HEK293T (cell line): Measurements from ENCODE around the gene ICOSLG.
"Not testable (repeated sequence)": the region's sequence is repeated elsewhere in the genome, so short reads cannot be mapped to it uniquely, and the experiment has no call there.

ENCODE experiments used
- CTCF ChIA-PET: fragments of 350-600 bp; formaldehyde crosslinking; extraction: SDS; loops from one replicate; lab custom pipeline; 2021; ENCODE audit warnings: antibody characterized with exemption, inconsistent platforms; lab: Yijun Ruan, JAX
- POLR2A ChIA-PET: fragments of 350-600 bp; formaldehyde crosslinking; extraction: SDS; loops from one replicate; lab custom pipeline; 2020; ENCODE audit warnings: antibody characterized with exemption, inconsistent platforms; lab: Yijun Ruan, JAX
- DNase-seq: peaks from one replicate; pipeline ENCODE4 v3.0.0; 2012; ENCODE audit warnings: mixed read lengths; ENCODE audit errors: extremely low spot score
- BHLHE40 ChIP-seq: fragments of 450-650 bp; IDR thresholded peaks from 2 replicates; pipeline ENCODE4 v1.6.1; 2016; ENCODE audit warnings: mild to moderate bottlenecking, moderate library complexity, borderline replicate concordance
- ELF4 ChIP-seq: fragments of 450-650 bp; IDR thresholded peaks from 2 replicates; pipeline ENCODE4 v1.6.1; 2017; ENCODE audit warnings: antibody characterized with exemption
- FOXA1 ChIP-seq: fragments of 450-650 bp; IDR thresholded peaks from 2 replicates; pipeline ENCODE4 v1.6.1; 2016; ENCODE audit warnings: mild to moderate bottlenecking
- FOXK2 ChIP-seq: fragments of 450-650 bp; IDR thresholded peaks from 2 replicates; pipeline ENCODE4 v1.6.1; 2016; ENCODE audit warnings: mild to moderate bottlenecking
- FOXM1 ChIP-seq: fragments of 450-650 bp; IDR thresholded peaks from 2 replicates; pipeline ENCODE4 v1.6.1; 2017; ENCODE audit warnings: mild to moderate bottlenecking, borderline replicate concordance
- HDGF ChIP-seq: fragments of 450-650 bp; IDR thresholded peaks from 2 replicates; pipeline ENCODE4 v1.6.1; 2017; ENCODE audit warnings: antibody characterized with exemption, borderline replicate concordance
- L3MBTL2 ChIP-seq: fragments of 450-650 bp; conservative IDR thresholded peaks from 2 replicates; pipeline ENCODE4 v1.6.1; 2016; ENCODE audit warnings: mild to moderate bottlenecking
- LEF1 ChIP-seq: fragments of 450-650 bp; IDR thresholded peaks from 2 replicates; pipeline ENCODE4 v1.6.1; 2017; ENCODE audit warnings: mild to moderate bottlenecking, borderline replicate concordance
- NFRKB ChIP-seq: fragments of 450-650 bp; IDR thresholded peaks from 2 replicates; pipeline ENCODE4 v1.6.1; 2016; ENCODE audit warnings: mild to moderate bottlenecking, moderate library complexity
- SUZ12 ChIP-seq: fragments of 450-650 bp; IDR thresholded peaks from 2 replicates; pipeline ENCODE4 v1.6.1; 2016; ENCODE audit warnings: mild to moderate bottlenecking
- TARDBP ChIP-seq: fragments of 450-650 bp; IDR thresholded peaks from 2 replicates; pipeline ENCODE4 v1.6.1; 2016
- ZNF384 ChIP-seq: fragments of 450-650 bp; IDR thresholded peaks from 2 replicates; pipeline ENCODE4 v1.6.1; 2016
- TF ChIP-seq, protein P1 (sequence below): fragments of 450-650 bp; IDR thresholded peaks from 2 replicates; pipeline ENCODE4 v1.6.1; 2016

Gene ICOSLG

DNA sequence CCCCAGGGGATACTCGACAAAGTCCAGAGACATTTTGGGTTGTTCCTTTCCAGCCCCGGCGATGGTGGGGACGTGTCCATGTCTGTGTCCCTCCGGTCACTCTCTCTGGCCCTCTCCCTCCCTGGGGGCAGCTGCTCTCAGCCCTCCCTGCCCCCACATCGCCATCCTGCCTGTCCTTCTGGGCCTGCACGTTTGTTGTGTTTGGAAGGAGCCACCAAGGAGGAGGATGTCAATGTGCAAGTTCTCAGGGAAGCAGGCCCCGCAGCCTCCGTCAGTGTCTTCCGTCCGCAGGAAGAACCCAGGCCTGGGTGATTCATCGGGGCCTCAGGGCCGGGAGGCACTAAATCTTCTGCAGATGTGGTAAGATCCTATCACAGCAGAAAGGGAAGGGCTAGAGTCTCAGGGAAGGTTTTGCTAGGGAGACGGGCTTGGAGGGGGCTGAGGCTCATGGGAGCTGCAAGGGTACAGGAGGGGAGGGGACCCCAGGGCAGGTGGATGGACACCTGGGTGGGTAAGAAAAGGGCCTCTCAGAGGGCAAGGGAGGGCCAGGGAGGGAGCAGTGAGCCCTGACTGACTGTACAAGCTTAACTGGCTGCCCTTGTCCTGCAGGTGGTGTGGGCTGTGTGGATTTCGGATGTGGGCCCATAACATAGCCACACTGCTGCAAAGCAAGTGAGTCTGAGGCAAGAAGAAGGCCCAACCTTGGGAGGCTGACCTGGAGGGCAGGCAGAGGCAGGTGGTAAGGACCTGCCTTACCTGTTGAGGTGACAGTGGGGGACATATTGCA is 32.7 kb downstream of the ICOSLG start:
- CTCF ChIA-PET, POLR2A ChIA-PET, DNase-seq: not testable (repeated sequence)

DNA sequence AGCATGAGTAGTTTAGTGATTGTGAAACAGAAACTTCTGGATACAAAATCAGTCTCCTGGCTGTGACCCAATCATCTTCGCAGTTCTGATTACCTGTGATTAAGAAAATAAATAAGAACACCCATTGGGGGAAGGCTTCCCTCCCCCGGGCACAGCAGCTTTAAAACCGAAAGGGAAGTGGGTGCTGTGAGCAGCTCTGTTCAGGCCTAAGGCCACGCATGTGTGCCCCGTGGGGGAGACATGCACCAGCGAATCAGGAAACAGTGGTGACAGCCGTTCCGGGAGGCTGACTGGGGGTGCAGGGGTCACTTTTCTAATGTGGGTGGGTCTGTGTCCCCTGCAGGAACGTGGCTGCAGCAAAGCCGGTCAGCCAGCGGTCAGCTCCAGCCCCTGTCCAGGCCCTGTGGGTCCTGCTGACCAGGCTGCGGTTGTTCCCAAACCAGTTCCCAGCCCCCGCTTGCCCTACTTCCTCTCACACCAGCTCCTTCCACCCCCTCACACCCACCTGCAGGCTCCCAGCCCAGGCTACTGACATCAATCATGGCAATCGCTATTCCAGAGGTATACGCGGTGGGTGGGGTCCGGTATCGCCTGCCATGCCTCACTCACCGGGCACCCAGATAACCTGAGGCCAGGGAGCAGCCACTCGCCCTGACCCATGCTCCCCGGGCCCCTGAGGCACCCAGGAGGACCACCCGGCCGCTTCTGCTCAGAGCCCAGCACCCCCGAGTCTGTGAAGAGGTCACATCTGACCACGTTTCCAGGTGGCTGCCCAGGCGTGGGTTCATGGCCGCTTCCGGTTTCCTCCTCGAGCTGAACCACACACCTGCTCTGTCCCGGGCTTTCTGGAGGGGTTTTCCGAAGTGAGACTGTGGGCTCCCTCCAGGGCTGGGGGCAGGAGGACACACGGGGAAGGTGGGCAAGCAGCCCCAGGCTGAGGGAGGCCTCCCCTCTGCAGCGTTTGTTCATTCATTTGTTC is 33.8 kb downstream of the ICOSLG start:
- POLR2A ChIA-PET, CTCF ChIA-PET, DNase-seq: not testable (repeated sequence)

DNA sequence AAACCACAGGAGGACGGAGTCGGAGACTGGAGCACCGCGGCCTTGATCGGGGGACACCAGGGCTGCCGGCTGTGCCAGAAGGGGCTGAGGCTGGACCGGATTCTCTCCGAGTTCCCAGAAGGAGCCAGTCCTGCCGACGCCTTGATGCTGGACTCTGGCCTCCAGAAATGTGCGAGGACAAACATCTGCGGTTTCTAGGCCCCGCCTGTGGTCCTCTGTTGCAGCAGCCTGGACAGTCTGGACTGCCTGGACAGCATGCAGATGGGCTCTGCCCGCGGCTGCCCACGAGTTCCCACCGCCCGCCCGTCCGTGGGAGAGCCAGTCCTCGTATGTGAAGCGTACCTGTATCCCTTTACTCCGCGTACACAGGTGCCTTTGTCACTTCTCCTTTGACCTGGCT is 34.6 kb downstream of the ICOSLG start:
- POLR2A ChIA-PET, DNase-seq, CTCF ChIA-PET: not testable (repeated sequence)

DNA sequence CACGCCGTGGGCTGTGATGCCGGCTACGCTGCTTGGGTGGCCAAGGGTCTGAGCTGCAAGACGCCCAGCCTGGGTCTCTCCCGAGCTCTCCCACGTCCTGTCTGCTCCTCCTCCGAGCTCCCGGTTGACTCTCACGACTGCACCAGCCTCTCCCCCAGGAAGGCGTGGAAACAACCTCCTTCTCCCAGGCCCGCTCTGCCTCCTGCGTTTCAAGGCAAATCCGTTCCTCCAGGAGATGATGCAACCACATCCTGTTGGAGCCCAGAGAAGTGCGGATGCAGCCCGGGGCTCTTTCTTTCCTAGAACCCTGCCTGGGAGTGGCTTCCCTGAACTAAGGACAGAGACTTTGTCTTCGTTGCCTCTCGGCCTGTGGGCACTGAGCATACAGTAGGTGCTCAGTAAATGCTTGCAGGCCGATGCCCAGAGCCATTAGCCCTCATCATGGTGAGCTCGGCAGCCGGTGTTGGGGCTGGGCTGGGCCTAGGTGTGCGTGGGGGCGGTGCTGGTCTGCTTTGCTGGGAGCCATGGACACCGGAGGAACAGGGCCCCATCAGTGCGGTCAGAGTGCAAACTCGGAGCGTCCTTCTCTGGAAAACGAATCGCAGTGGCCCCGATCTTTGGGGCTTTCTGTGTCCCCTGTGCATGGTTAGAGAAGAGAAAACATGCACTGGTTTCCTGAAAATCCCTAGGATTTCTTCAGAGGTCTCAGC is 38.0 kb downstream of the ICOSLG start:
- POLR2A ChIA-PET, DNase-seq, CTCF ChIA-PET: not testable (repeated sequence)

DNA sequence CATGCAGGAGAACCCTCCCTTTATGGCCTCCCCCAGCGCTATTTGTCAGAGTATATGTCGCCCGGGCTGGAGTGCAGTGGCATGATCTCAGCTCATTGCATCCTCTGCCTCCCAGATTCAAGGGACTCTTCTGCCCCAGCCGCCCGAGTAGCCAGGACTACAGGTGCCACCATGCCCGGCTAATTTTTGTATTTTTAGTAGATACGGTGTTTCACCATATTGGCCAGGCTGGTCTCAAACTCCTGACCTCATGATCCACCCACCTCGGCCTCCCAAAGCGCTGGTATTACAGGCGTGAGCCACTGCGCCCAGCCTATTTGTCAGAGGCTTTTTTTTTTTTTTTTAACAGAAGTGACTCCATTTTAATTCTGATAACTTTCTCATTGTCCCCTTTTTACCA is 40.7 kb downstream of the ICOSLG start:
- POLR2A ChIA-PET, CTCF ChIA-PET: not testable (repeated sequence)

DNA sequence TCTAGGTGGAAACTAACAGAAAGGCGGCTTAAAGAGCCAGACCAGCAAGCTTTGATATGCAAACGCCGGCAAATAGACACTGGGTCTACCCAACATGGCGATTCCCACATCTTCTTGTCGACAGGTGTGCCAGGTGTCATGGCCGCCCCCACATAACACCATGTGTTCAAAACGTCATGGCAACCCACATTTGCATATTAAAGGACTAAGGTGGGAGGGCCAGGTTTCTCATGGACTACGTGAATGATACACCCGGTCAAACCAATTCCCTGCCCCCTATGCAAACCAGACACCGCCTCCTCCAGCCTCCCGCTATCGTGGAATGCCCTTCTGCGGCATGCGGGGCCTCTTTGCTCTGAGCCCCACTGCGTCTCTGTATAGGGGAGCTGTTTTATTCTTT is 41.3 kb downstream of the ICOSLG start:
- CTCF ChIA-PET, result no interaction called here
- TF ChIP-seq BHLHE40 (no peak), FOXA1 (no peak), FOXM1 (no peak), SUZ12 (no peak), FOXK2 (no peak), LEF1 (no peak), NFRKB (no peak), ZNF384 (no peak), TARDBP (no peak), L3MBTL2 (no peak), ELF4 (no peak), HDGF (no peak)
- TF ChIP-seq, protein P1, sequence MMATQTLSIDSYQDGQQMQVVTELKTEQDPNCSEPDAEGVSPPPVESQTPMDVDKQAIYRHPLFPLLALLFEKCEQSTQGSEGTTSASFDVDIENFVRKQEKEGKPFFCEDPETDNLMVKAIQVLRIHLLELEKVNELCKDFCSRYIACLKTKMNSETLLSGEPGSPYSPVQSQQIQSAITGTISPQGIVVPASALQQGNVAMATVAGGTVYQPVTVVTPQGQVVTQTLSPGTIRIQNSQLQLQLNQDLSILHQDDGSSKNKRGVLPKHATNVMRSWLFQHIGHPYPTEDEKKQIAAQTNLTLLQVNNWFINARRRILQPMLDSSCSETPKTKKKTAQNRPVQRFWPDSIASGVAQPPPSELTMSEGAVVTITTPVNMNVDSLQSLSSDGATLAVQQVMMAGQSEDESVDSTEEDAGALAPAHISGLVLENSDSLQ, result no peak

More for the DNA sequence above, 40.7 kb downstream of the ICOSLG start:
- DNase-seq, result not testable (repeated sequence)

DNA sequence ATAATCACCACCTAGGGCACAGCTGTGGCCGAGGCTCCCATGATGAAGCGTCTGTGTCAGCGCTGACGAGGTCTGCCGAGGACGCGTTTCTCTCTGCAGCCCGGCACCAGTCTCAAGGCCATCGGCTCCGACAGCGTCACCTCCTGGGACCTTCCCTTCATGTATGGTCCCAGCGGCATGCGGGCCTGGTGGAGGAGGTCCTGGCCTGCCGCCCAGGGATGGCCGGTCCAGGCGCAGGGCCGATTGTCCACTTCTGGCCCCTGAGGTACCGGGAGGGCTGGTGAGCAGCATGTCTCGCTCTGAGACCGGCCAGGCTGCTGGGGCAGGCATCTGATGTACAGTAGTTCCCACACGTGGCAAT is 43.6 kb downstream of the ICOSLG start:
- POLR2A ChIA-PET, CTCF ChIA-PET: not testable (repeated sequence)

More for the DNA sequence above, 41.3 kb downstream of the ICOSLG start:
- no peak for DNase-seq
- POLR2A ChIA-PET, result no interaction called here

DNA sequence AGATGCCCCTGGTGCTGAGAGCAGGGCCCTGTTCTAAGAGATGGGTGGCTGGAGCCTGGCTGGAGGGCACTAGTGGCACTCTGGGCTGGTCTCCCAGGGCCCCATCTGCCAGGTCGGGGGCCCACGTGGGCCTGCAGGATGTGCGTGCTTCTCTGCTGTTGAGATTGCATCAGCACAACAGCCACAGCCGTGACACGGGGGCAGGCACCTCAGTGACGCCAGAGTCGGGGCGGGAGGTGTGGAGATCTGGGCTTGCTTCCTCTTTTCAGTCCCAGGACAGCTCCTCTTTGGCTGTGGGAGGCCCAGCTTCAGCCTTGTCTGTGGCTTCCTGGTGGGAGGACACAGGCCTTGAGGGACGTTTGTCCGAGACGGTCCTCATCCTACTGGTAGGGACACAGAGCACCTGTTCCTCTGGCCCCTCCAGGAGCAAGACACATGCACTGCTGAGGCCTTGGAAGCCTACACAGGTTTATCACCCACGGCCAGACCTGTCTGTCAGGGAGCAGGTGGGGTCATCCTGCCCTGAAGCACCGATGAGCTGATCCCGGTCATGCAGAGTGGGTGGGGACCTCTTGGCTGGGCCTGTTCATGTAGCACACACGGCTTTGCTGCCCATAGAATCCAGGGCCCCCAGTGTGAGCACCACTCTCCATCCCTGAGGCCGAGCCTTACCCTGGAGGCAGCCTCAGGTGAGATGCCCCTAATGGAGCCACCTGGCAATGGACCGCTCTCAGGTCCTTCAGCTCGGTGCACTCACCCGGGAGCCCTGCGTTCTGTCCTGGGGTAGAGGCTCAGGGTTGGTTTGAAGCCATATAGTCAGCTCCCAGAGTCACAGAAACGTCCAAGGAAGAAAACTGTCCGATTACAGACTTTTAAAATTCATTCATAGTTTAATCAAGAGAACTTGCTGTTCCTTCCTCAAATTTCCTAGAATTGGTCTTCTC is 44.3 kb downstream of the ICOSLG start:
- CTCF ChIA-PET, POLR2A ChIA-PET, DNase-seq: not testable (repeated sequence)

More for the DNA sequence above, 43.6 kb downstream of the ICOSLG start:
- not testable (repeated sequence) for DNase-seq

DNA sequence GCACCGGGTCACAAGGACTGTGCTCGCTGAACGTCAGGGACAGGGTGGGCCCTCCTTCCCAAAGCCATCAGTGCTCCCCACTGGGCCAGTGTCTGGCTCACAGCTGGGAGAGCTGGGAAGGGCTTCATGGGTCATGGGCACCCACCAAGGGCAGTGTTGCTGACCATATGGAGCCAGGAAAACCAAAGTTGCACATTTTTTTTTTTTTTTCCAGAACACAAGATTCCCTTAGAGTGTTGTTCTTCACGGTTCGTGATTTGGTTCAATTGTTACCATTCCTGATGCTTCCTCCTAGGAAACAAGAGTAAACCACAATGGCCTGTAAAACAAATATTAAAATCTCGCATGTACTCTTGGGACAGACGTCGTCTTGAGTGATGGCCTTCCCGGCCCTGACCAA is 45.9 kb downstream of the ICOSLG start:
- DNase-seq, POLR2A ChIA-PET, CTCF ChIA-PET: not testable (repeated sequence)

DNA sequence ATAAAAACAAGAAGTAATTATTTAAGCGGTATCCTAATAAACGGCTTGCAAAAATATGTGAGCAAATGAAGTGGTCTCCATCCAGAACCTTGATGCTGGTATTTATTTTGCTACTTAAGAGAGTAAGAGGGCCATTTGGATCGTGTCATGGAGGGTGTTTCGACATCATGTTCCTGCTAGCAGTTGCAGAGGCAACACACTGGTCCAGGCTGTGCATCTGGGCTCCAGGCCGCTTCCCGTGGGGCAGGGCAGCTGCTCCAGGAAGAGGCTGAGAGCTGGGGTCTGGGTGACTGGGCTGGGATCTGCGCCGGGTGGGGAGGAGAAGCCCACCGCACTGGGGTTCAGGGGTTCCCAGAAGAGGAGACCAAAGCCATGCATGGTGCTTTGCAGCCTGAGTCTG is 46.3 kb downstream of the ICOSLG start:
- POLR2A ChIA-PET, DNase-seq, CTCF ChIA-PET: not testable (repeated sequence)

DNA sequence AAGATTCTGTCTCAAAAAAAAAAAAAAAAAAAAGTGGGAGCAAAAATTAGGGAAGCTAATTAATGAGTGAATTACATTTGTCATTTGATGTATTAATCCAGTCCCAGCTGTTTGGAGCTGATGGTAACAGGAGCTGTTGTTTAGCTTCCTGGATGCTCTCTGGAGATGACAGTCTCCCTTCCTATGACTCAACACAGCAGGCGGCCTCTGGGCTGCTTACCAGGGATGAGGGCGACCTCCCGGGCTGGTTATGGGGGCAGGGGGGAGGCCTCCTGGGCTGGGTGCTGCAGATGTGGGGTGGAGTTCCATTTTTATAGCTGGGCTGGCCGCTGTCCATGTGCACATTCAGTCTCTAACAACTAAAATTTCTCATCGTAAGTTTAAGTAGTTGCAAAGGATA is 47.6 kb downstream of the ICOSLG start:
- CTCF ChIA-PET, POLR2A ChIA-PET, DNase-seq: not testable (repeated sequence)

DNA sequence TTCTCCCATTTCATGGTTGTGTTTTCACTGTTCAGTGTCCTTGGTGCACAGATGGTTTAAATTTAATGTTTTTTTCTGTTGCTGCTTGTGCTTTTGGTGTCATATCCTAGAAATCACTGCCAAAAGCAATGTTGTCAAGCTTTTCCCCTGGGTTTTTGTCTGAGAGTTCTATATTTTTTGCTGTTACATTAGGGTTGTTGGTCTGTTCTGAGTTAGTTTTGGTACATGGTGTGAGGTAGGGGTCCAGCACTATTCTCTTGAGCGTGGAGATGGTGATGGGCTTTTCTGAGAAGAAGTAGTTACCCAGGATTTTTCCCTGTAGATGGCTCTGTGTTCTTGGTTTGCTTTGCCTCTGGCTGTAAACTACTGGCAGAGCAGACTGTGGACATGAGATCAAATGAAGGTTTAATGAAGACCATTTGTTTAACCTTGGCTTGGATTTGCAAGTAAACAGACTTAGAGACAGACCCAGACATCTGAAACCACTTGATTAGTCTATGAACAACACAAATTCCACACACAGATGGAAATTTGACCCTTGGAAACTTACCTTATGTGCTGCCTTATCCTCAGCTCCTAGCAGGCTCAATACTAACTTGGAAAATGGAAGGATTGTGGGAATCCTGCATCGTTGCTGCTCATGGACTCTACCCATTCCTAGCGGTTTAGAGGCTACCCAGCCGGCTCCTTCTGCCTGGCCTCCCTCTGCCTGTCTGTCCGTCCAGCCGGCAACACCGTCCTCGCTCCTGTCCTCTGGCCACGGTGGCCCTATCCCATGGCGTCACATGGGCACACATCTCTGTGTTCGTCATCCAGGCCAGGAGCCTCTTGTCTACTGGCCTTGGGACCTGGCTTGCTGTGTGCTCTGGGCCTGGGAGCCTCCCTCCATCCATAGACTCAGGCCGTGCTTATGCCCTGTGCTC is 50.1 kb downstream of the ICOSLG start:
- CTCF ChIA-PET, POLR2A ChIA-PET, DNase-seq: not testable (repeated sequence)
